Transverse colon (tissue), 4 donors: ENCODE data around the gene RAB40B. TPM values are rescaled to one million over a fixed set of nuclear protein-coding genes. Genes with fewer than 3 reads are reported as not detected.
A peak's percentile ranks its signal among the peaks of the same experiment; 100 is the strongest.

Experiments
- DNase-seq: peaks from one replicate; pipeline ENCODE4 v3.0.0-alpha.2; 2019
- H3K27ac ChIP-seq, 4 donors: fragments of 200-600 bp; sonication (generic); 2 replicates each; pipeline ENCODE4 v1.5.1; 2016 to 2018; ENCODE audit warnings: inconsistent platforms in 4 of 4
- H3K27me3 ChIP-seq: fragments of 200-600 bp; sonication (generic); 2 replicates; pipeline ENCODE4 v1.5.1; 2017; ENCODE audit warnings: inconsistent platforms
- H3K36me3 ChIP-seq, 4 donors: fragments of 200-600 bp; sonication (generic); 2 replicates each; pipeline ENCODE4 v1.5.1; 2017 to 2019; ENCODE audit warnings: inconsistent platforms in 4 of 4
- H3K4me1 ChIP-seq, 4 donors: fragments of 200-600 bp; sonication (generic); 2 replicates each; pipeline ENCODE4 v1.5.1; 2017 to 2020; ENCODE audit warnings: inconsistent platforms in 4 of 4
- H3K4me3 ChIP-seq, 4 donors: fragments of 200-600 bp; sonication (generic); 1 replicate in 1 of 4; 2 replicates in 3 of 4; pipeline versions ENCODE4 v1.5.1 to v1.6.1; 2017 to 2019; ENCODE audit warnings: inconsistent platforms in 4 of 4
- H3K9me3 ChIP-seq, 2 donors: fragments of 200-600 bp; sonication (generic); 2 replicates each; pipeline ENCODE4 v1.5.1; 2017 to 2019; ENCODE audit warnings: inconsistent platforms in 2 of 2
- CTCF ChIP-seq, 5 experiments: fragments of 200-600 bp in 3 of 5; fragments of 450-650 bp in 2 of 5; sonication (generic) in 3 of 5; IDR thresholded peaks; 1 replicate in 2 of 5; 2 replicates in 3 of 5; pipeline ENCODE4 v1.5.1; 2016 to 2017; ENCODE audit warnings: antibody characterized with exemption in 5 of 5, inconsistent platforms in 3 of 5, mild to moderate bottlenecking in 2 of 5, moderate library complexity in 1 of 5
- EP300 ChIP-seq: sonication (generic); formaldehyde crosslinking; IDR thresholded peaks from one replicate; pipeline ENCODE4 v1.6.1; 2017; ENCODE audit warnings: antibody characterized with exemption, low read depth
- POLR2A ChIP-seq: fragments of 450-650 bp; IDR thresholded peaks from one replicate; pipeline ENCODE4 v1.6.1; 2016; ENCODE audit warnings: antibody characterized with exemption, mild to moderate bottlenecking, moderate library complexity
- POLR2AphosphoS5 ChIP-seq, 3 donors: sonication (generic); formaldehyde crosslinking; IDR thresholded peaks; one replicate each; pipeline ENCODE4 v1.6.1; 2016; ENCODE audit warnings: antibody characterized with exemption in 3 of 3
- WGBS, 2 donors: methylation state at CpG; one replicate each; pipeline ENCODE4 v1.1.5; 2018; ENCODE audit warnings: low coverage in 1 of 2; 5-methylcytosine and 5-hydroxymethylcytosine counted together
- in situ Hi-C, 4 donors: fragments of 200-750 bp; cut with MboI; loops; one replicate each; pipeline versions ENCODE4 v1.15.0 to v1.15.1; 2017; ENCODE audit warnings: low sequenced_read_pairs in 3 of 4, low pct_ligation_motif_present in 1 of 4, low pct_unique_long_range_greater_than_20kb in 1 of 4
- intact Hi-C: fragments of 100-400 bp; cut with DNase I; formaldehyde crosslinking; loops from one replicate; pipeline ENCODE4 v1.15.1; 2023; ENCODE audit warnings: low total_unique reads
- total RNA-seq, 4 donors: library from RNA; depleted of rRNA; stranded (reverse); fragments of >200 nt; gene quantifications; one replicate each; pipeline ENCODE4 v1.1.0, GENCODE V29; 2016

RAB40B gene
- total RNA-seq, 4 donors from 2014 or later, result 26.5 to 83.0 (median 59.6) TPM

GRCh38 chr17:82684228-82684841, 14.2 kb downstream of the RAB40B start:
- peaks cover 0 to 10% of the 10 kb centered on the region in 2 donors for H3K9me3 ChIP-seq
- peak in 1 of 3 donors; percentile 62 for TF ChIP-seq POLR2AphosphoS5 (IDR thresholded peaks at IDR 0.05)
- TF ChIP-seq EP300, result peak; percentile 51
- no peak for TF ChIP-seq CTCF (IDR thresholded peaks at IDR 0.05)
- no peak for TF ChIP-seq POLR2A
- H3K36me3 ChIP-seq, result no peaks in the 10 kb centered on the region
- in situ Hi-C loops, result no loop called here
- no peak overlapping the region for H3K4me3 ChIP-seq
- peaks cover 3 to 32% (median 15%) of the 10 kb centered on the region in 4 donors for H3K4me1 ChIP-seq
- intact Hi-C loops, result no loop called here
- WGBS, 2 donors, result 57 to 82% methylated on average over 6 to 13 of the region's 13 CpGs
- H3K27me3 ChIP-seq, result no peaks in the 10 kb centered on the region
- peak; percentile 74 for DNase-seq
- H3K27ac ChIP-seq, result peak overlapping the region; percentile 78 to 91 (median 88)

GRCh38 chr17:82683534-82683933, 15.0 kb downstream of the RAB40B start:
- no peak for DNase-seq
- H3K9me3 ChIP-seq, result peaks cover 0 to 10% of the 10 kb centered on the region in 2 donors
- H3K36me3 ChIP-seq, result no peaks in the 10 kb centered on the region
- peak overlapping the region; percentile 78 to 91 (median 88) for H3K27ac ChIP-seq
- H3K4me3 ChIP-seq, result no peak overlapping the region
- TF ChIP-seq POLR2AphosphoS5 (IDR thresholded peaks at IDR 0.05), result no peak
- intact Hi-C loops, result no loop called here
- in situ Hi-C loops, result no loop called here
- no peaks in the 10 kb centered on the region for H3K27me3 ChIP-seq
- H3K4me1 ChIP-seq, result peaks cover 3 to 32% (median 15%) of the 10 kb centered on the region in 4 donors
- 84 to 100% methylated on average over 1 of the region's 1 CpG for WGBS, 2 donors

- in situ Hi-C loops, result no loop called here
- H3K4me3 ChIP-seq, result no peak overlapping the region
- TF ChIP-seq EP300 (no peak), POLR2A (no peak), POLR2AphosphoS5 (IDR thresholded peaks at IDR 0.05) (no peak), CTCF (IDR thresholded peaks at IDR 0.05) (no peak)
- H3K4me1 ChIP-seq, result peaks cover 3 to 32% (median 15%) of the 10 kb centered on the region in 4 donors
- no peak for DNase-seq
- H3K27me3 ChIP-seq, result no peaks in the 10 kb centered on the region
- no peak overlapping the region for H3K27ac ChIP-seq
- H3K9me3 ChIP-seq, result peaks cover 0 to 10% of the 10 kb centered on the region in 2 donors
- no peaks in the 10 kb centered on the region for H3K36me3 ChIP-seq
- intact Hi-C loops, result no loop called here
- WGBS, 2 donors, result 95 to 100% methylated on average over 2 to 3 of the region's 3 CpGs
Measured at GRCh38 chr17:82681547-82681946, 17.0 kb downstream of the RAB40B start.

GRCh38 chr17:82679586-82680465, 18.7 kb downstream of the RAB40B start:
- in situ Hi-C loops (no loop called here), intact Hi-C loops (no loop called here)
- H3K27me3 ChIP-seq, result no peaks in the 10 kb centered on the region
- DNase-seq, result peak; percentile 68
- H3K4me1 ChIP-seq, result peaks cover 3 to 34% (median 12%) of the 10 kb centered on the region in 4 donors
- WGBS, 2 donors, result 20 to 72% methylated on average over 1 to 28 of the region's 28 CpGs
- peaks cover 0 to 10% of the 10 kb centered on the region in 2 donors for H3K9me3 ChIP-seq
- no peak overlapping the region for H3K4me3 ChIP-seq
- no peaks in the 10 kb centered on the region for H3K36me3 ChIP-seq
- TF ChIP-seq CTCF (IDR thresholded peaks at IDR 0.05) (peak in 3 of 5 experiments; percentile 22 to 48 (median 25)), EP300 (no peak)
- H3K27ac ChIP-seq, result peak overlapping the region in 3 of 4 donors; percentile 55 to 64 (median 62)
